ENCODE results near the gene PCDH18. TPM values are rescaled to one million over a fixed set of nuclear protein-coding genes. Genes with fewer than 3 reads are reported as not detected.

The PCDH18 gene
- total and polyA plus RNA-seq, 2 donors (not counting 1 experiment from before 2014, with no cell fraction given) = not detected

DNA sequence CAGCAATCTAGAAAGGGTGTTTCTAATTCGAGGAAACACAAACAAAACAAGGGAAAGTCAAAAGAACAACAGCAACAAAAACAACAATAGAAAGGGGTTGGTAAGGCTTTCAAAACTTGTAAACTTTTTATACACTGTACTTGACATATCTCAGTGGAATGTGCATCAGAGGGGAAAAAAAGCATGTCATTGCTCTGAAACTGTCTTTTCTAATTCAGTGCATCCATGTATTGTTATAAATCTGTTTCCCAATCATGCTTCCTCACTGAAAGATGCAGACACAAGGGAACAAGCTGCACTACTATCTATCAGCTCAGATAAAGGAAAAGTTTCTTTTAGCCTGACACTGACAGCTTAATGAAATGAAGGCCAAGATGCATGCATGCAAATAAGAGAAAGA lies 44.2 kb upstream of the PCDH18 start:
- Histone ChIP-seq H3K4me2 (replicated peaks; ENCODE audit: low read depth, low read length, poor library complexity, severe bottlenecking) (no peak overlapping the region), H3K27ac (ENCODE audit: low read length in 2 of 2) (no peak overlapping the region), H2AFZ (ENCODE audit: insufficient read depth, low read depth, low read length, poor library complexity, severe bottlenecking) (no peak overlapping the region), H3K9me3 (ENCODE audit: control extremely low read depth in 1 of 3, control insufficient read depth in 2 of 3, insufficient read depth in 1 of 3, low read length in 2 of 3) (peaks cover 0 to 10% (median 0%) of the 10 kb centered on the region in 3 donors), H3K4me3 (ENCODE audit: control extremely low read depth in 1 of 5, extremely low read depth in 1 of 5, insufficient read depth in 1 of 5, low read depth in 2 of 5, low read length in 4 of 5) (no peak overlapping the region), H3K4me1 (ENCODE audit: control insufficient read depth in 2 of 2, insufficient read depth in 2 of 2, low read length in 2 of 2) (no peaks in the 10 kb centered on the region), H3K79me2 (ENCODE audit: control insufficient read depth, insufficient read depth, low read length) (no peaks in the 10 kb centered on the region), H4K20me1 (ENCODE audit: control insufficient read depth, insufficient read depth, low read length, poor library complexity, severe bottlenecking) (no peaks in the 10 kb centered on the region), H3K27me3 (replicated peaks in 1 of 4; ENCODE audit: control extremely low read depth in 1 of 4, control insufficient read depth in 3 of 4, insufficient read depth in 4 of 4, low read length in 3 of 4) (no peaks in the 10 kb centered on the region), H3K9ac (ENCODE audit: low read length) (no peak overlapping the region), H3K36me3 (replicated peaks in 1 of 2; ENCODE audit: control extremely low read depth in 1 of 2, control insufficient read depth in 1 of 2, extremely low read depth in 1 of 2, insufficient read depth in 2 of 2, low read length in 1 of 2) (no peaks in the 10 kb centered on the region)
- intact Hi-C loops (cut with micrococcal nuclease) = no loop called here
- ATAC-seq (ENCODE audit: low read depth) (no peak), DNase-seq (no peak)
- H3K27ac Mint-ChIP-seq = no peak overlapping the region
- ChIA-PET CTCF (no interaction called here), POLR2A (no interaction called here)
- WGBS (ENCODE audit: insufficient coverage) = no CpG with 5 or more reads among the region's 1 CpG
- no peak for TF ChIP-seq CTCF (IDR thresholded peaks at IDR 0.05)
- no peak for TF ChIP-seq EZH2 (IDR thresholded peaks at IDR 0.05; ENCODE audit: borderline replicate concordance, insufficient read depth, low read depth, low read length, poor library complexity, severe bottlenecking)
- no peaks in the 10 kb centered on the region for H3K4me1 Mint-ChIP-seq
- H3K4me3 Mint-ChIP-seq = no peak overlapping the region
- H3K9me3 Mint-ChIP-seq (ENCODE audit: insufficient read depth) = no peaks in the 10 kb centered on the region
- H3K27me3 Mint-ChIP-seq = no peaks in the 10 kb centered on the region

- Histone ChIP-seq H2AFZ (ENCODE audit: insufficient read depth, low read depth, low read length, poor library complexity, severe bottlenecking) (no peak overlapping the region), H3K4me2 (replicated peaks; ENCODE audit: low read depth, low read length, poor library complexity, severe bottlenecking) (no peak overlapping the region), H3K79me2 (ENCODE audit: control insufficient read depth, insufficient read depth, low read length) (no peaks in the 10 kb centered on the region), H3K9ac (ENCODE audit: low read length) (no peak overlapping the region), H4K20me1 (ENCODE audit: control insufficient read depth, insufficient read depth, low read length, poor library complexity, severe bottlenecking) (no peaks in the 10 kb centered on the region), H3K27me3 (replicated peaks in 1 of 4; ENCODE audit: control extremely low read depth in 1 of 4, control insufficient read depth in 3 of 4, insufficient read depth in 4 of 4, low read length in 3 of 4) (no peaks in the 10 kb centered on the region), H3K36me3 (replicated peaks in 1 of 2; ENCODE audit: control extremely low read depth in 1 of 2, control insufficient read depth in 1 of 2, extremely low read depth in 1 of 2, insufficient read depth in 2 of 2, low read length in 1 of 2) (no peaks in the 10 kb centered on the region), H3K4me3 (ENCODE audit: control extremely low read depth in 1 of 5, extremely low read depth in 1 of 5, insufficient read depth in 1 of 5, low read depth in 2 of 5, low read length in 4 of 5) (no peak overlapping the region), H3K4me1 (ENCODE audit: control insufficient read depth in 2 of 2, insufficient read depth in 2 of 2, low read length in 2 of 2) (no peaks in the 10 kb centered on the region), H3K9me3 (ENCODE audit: control extremely low read depth in 1 of 3, control insufficient read depth in 2 of 3, insufficient read depth in 1 of 3, low read length in 2 of 3) (peaks cover 0 to 4% (median 0%) of the 10 kb centered on the region in 3 donors), H3K27ac (ENCODE audit: low read length in 2 of 2) (no peak overlapping the region)
- WGBS (ENCODE audit: insufficient coverage) = 92% methylated on average over 1 of the region's 1 CpG
- no peak for ATAC-seq (ENCODE audit: low read depth)
- peak; percentile 1 for DNase-seq
- no peaks in the 10 kb centered on the region for H3K27me3 Mint-ChIP-seq
- H3K27ac Mint-ChIP-seq = no peak overlapping the region
- H3K9me3 Mint-ChIP-seq (ENCODE audit: insufficient read depth) = peaks cover 2% of the 10 kb centered on the region
- H3K4me3 Mint-ChIP-seq = no peak overlapping the region
- ChIA-PET CTCF (no interaction called here), POLR2A (no interaction called here)
- intact Hi-C loops (cut with micrococcal nuclease) = no loop called here
- TF ChIP-seq CTCF (IDR thresholded peaks at IDR 0.05) = no peak
- no peak for TF ChIP-seq EZH2 (IDR thresholded peaks at IDR 0.05; ENCODE audit: borderline replicate concordance, insufficient read depth, low read depth, low read length, poor library complexity, severe bottlenecking)
- no peaks in the 10 kb centered on the region for H3K4me1 Mint-ChIP-seq
These were observed 40.4 kb upstream of the PCDH18 start for GRCh38 chr4:137572647-137573046.
